Thoracic aorta (tissue), 2 donors: Measurements from ENCODE around the gene MYH1. TPM values are rescaled to one million over a fixed set of nuclear protein-coding genes. Genes with fewer than 3 reads are reported as not detected.

Experiments
- ATAC-seq: fragments of 150-250 bp; one replicate; pipeline ENCODE4 v1.8.0; 2017; ENCODE audit warnings: low read depth; ENCODE audit not compliant: insufficient number of reproducible peaks, low FRiP score
- DNase-seq: peaks from one replicate; pipeline ENCODE4 v3.0.0-alpha.2; 2020; ENCODE audit warnings: low spot score
- H3K27ac ChIP-seq, 2 donors: fragments of 200-600 bp; sonication (generic); 1 replicate in 1 of 2; 2 replicates in 1 of 2; pipeline ENCODE4 v1.5.1; 2016; ENCODE audit warnings: mild to moderate bottlenecking in 2 of 2, moderate library complexity in 2 of 2
- H3K27me3 ChIP-seq: fragments of 200-600 bp; sonication (generic); replicated peaks from 2 replicates; pipeline ENCODE4 v1.6.0; 2016; ENCODE audit warnings: mild to moderate bottlenecking; ENCODE audit not compliant: insufficient read depth
- H3K36me3 ChIP-seq: fragments of 200-600 bp; sonication (generic); one replicate; pipeline ENCODE4 v1.5.1; 2016
- H3K4me1 ChIP-seq, 2 donors: fragments of 200-600 bp; sonication (generic); 1 replicate in 1 of 2; 2 replicates in 1 of 2; pipeline versions ENCODE4 v1.5.1 to v1.6.0; 2016; ENCODE audit warnings: low read depth in 2 of 2, mild to moderate bottlenecking in 1 of 2; ENCODE audit not compliant: control insufficient read depth in 1 of 2
- H3K4me3 ChIP-seq: fragments of 200-600 bp; sonication (generic); 2 replicates; pipeline ENCODE4 v1.5.1; 2016; ENCODE audit warnings: mild to moderate bottlenecking
- H3K9me3 ChIP-seq: fragments of 200-600 bp; sonication (generic); 2 replicates; pipeline ENCODE4 v1.5.1; 2016
- total RNA-seq, 2 donors: library from RNA; depleted of rRNA; stranded (reverse); fragments of >200 nt; gene quantifications; one replicate each; pipeline versions ENCODE4 v1.1.0 to v1.2.3, GENCODE V29; 2016
- TF ChIP-seq, protein P1 (sequence below): fragments of 200-600 bp; sonication (generic); IDR thresholded peaks from one replicate; pipeline ENCODE4 v1.5.1; 2019; ENCODE audit warnings: antibody characterized with exemption

MYH1 gene
- not detected for total RNA-seq

DNA sequence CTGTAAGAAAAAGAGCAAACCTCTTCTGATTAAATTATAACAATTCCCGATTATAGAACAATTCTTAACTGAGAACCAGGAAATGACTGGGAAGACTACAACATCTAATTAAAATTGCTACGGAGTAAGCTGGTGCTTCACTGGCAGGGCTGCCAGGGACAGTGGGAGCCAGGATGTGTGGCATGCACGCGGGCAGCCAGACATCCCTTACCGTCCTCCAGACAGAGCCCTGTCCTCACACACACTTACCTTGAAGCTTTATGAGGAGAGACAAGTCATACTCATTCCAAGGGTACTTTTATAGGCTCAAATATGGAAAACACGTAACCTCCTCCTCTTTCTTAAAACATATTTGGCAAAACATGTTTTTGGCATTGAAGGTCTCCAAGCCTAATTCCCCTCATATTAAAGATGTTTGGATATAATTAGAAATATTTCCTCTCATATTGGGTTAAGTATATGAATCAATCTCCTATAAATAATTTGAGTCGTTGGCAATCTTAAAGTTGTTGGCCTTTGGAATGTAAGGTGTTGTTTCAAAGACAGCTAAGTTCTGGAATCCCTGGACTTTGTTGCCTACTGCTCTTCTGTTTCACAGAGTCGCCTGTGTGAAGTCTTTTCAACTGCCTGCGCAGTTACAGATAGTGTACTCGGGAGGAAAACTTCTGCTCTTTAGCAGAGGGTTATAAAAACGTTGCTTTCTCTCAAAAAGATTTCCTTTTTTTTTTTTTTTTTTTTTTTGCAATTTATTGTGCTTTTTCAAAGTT is at the start of gene MYH1:
Gene MYH1 (minus strand): TSS at position 272 of the 767 bp plus-strand sequence. CDS start 1,900 bp downstream, outside the sequence.
- Histone ChIP-seq H3K9me3 (no peaks in the 10 kb centered on the region), H3K4me1 (no peaks in the 10 kb centered on the region), H3K27me3 (no peaks in the 10 kb centered on the region), H3K4me3 (no peak within 1 kb of the TSS), H3K36me3 (no peaks in the 10 kb centered on the region), H3K27ac (no peak within 1 kb of the TSS)
- DNase-seq (no peak), ATAC-seq (no peak)
- TF ChIP-seq, protein P1, sequence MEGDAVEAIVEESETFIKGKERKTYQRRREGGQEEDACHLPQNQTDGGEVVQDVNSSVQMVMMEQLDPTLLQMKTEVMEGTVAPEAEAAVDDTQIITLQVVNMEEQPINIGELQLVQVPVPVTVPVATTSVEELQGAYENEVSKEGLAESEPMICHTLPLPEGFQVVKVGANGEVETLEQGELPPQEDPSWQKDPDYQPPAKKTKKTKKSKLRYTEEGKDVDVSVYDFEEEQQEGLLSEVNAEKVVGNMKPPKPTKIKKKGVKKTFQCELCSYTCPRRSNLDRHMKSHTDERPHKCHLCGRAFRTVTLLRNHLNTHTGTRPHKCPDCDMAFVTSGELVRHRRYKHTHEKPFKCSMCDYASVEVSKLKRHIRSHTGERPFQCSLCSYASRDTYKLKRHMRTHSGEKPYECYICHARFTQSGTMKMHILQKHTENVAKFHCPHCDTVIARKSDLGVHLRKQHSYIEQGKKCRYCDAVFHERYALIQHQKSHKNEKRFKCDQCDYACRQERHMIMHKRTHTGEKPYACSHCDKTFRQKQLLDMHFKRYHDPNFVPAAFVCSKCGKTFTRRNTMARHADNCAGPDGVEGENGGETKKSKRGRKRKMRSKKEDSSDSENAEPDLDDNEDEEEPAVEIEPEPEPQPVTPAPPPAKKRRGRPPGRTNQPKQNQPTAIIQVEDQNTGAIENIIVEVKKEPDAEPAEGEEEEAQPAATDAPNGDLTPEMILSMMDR = no peak

DNA sequence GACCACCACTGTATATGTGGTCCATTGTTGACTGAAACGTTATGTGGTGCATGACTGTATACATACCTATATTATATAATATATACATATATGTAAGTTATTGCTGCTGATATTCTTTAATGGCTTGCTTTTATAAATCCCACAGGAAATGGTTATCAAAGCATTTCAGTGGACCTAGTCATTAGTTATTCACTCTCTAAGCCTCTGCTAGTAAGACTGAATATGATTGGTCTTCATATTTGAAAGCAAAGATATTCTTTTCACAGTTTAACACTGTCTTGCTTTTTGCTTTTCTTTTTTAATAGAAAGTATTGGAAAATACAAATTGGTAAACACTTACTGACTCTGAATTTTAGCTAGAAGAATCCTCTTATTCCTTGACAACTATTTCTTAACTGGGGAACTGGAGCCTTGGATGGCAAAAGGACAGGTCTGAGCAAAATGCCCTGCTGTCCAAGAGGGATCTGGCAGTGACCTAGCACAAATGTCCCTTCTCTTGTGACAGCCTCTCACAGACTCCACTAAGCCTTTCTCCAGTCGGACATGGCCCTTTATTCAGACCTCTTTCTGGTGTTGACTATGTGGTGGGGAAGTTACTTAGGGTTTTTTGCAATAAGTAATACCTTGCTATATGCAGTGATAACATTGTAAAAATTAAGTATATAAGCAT is 45.8 kb upstream of the MYH1 start:
- TF ChIP-seq, protein P1 = no peak
- DNase-seq (no peak), ATAC-seq (no peak)
- H3K27me3 ChIP-seq = no peaks in the 10 kb centered on the region
- H3K4me3 ChIP-seq = no peak overlapping the region
- H3K27ac ChIP-seq = no peak overlapping the region
- no peaks in the 10 kb centered on the region for H3K4me1 ChIP-seq
- H3K9me3 ChIP-seq = no peaks in the 10 kb centered on the region
- H3K36me3 ChIP-seq = no peaks in the 10 kb centered on the region

DNA sequence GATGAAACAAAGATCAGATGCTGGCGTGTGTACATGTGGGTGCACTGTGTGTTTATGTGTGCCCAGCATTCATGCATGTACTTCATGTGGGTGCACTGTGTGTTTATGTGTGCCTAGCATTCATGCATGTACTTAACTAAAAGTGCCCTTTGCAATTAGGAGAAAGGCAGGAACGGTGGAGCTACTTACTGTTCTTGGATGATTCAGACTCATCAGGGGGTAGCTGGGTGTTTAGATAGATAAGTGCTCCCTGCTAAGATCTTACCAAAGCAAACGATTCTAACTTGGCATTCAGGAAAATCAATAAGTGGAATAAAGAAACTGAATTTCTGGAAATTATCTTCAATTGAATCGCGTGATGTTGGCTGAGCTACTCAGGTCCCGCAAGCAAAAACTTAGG is 39.7 kb upstream of the MYH1 start:
- TF ChIP-seq, protein P1 = no peak
- no peaks in the 10 kb centered on the region for H3K36me3 ChIP-seq
- no peak overlapping the region for H3K4me3 ChIP-seq
- no peak for ATAC-seq
- no peaks in the 10 kb centered on the region for H3K9me3 ChIP-seq
- H3K27me3 ChIP-seq = no peaks in the 10 kb centered on the region
- H3K27ac ChIP-seq = no peak overlapping the region
- H3K4me1 ChIP-seq = no peaks in the 10 kb centered on the region
- DNase-seq = no peak

DNA sequence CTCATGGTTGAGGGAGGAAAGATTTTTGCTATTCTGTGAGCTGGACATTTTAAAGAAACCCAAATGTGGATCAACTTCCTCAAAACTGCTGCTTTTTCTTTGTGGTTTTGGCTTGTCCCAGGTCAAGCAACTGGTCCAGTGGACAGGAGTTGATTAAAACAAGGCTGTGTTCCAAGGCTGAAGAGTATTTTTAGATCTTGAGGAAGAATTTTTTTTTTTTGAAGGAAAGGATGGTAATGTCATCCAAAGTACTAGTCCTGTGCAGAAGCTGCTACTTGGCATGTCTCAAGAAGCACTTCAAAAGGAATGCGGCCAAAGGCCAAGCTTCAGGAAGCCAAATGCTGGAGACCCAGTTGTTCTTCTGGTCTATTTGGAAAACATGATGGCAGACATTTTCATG is 39.1 kb upstream of the MYH1 start:
- ATAC-seq (no peak), DNase-seq (no peak)
- no peaks in the 10 kb centered on the region for H3K9me3 ChIP-seq
- H3K36me3 ChIP-seq = no peaks in the 10 kb centered on the region
- no peaks in the 10 kb centered on the region for H3K27me3 ChIP-seq
- H3K4me1 ChIP-seq = no peaks in the 10 kb centered on the region
- H3K27ac ChIP-seq = no peak overlapping the region
- TF ChIP-seq, protein P1 = no peak
- no peak overlapping the region for H3K4me3 ChIP-seq

DNA sequence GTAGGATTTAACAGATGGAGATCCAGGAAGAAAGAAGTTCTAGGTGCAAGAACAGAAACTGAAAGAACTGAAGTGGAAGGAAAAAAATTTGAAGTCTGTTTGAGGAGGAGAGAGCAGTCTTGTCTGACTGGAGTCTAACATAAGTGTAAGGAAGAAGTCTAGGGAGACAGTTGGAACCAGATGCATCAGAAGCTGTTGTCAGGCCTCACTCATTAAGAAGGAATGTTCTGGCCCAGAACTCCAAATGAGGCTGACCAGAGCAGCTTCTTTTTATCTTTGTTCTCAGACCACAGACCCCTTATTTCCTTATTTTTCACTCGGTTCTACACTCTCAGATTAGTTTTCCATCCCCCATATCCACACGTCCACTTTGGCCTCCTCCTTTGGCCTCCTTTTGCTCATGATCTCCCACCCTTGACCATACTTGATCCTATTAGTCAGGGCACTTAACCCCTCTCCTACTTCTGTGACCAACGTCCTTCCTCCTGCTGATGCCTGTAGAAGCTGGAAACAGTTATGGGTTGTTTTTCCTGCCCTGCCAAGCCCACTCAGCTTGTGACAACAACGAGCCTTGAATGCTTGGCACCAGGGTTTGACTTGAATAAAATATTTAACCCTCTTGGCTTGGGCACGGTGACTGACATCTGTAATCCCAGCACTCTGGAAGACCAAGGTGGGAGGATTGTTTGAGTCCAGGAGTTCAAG is 38.1 kb upstream of the MYH1 start:
- no peaks in the 10 kb centered on the region for H3K4me1 ChIP-seq
- no peaks in the 10 kb centered on the region for H3K36me3 ChIP-seq
- no peaks in the 10 kb centered on the region for H3K9me3 ChIP-seq
- TF ChIP-seq, protein P1 = no peak
- DNase-seq (no peak), ATAC-seq (no peak)
- no peak overlapping the region for H3K27ac ChIP-seq
- no peaks in the 10 kb centered on the region for H3K27me3 ChIP-seq
- H3K4me3 ChIP-seq = no peak overlapping the region
